Prostate gland (tissue), 2 donors: ENCODE results near the gene PKP3. TPM values are rescaled to one million over a fixed set of nuclear protein-coding genes. Genes with fewer than 3 reads are reported as not detected.

Experiments used
- DNase-seq: peaks from one replicate; pipeline ENCODE4 v3.0.0-alpha.2; 2019; ENCODE audit warnings: low spot score
- H3K27ac ChIP-seq, 2 donors: fragments of 200-600 bp; sonication (generic); 2 replicates each; pipeline ENCODE4 v1.5.1; 2017 to 2019
- H3K27me3 ChIP-seq: fragments of 200-600 bp; sonication (generic); replicated peaks from 2 replicates; pipeline ENCODE4 v1.5.1; 2019; ENCODE audit not compliant: insufficient read depth
- H3K36me3 ChIP-seq, 2 donors: fragments of 200-600 bp; sonication (generic); 1 replicate in 1 of 2; 2 replicates in 1 of 2; pipeline versions ENCODE4 v1.5.1 to v1.8.1; 2017 to 2019
- H3K4me1 ChIP-seq: fragments of 200-600 bp; sonication (generic); replicated peaks from 2 replicates; pipeline ENCODE4 v1.5.1; 2019
- H3K4me3 ChIP-seq, 2 donors: fragments of 200-600 bp; sonication (generic); 2 replicates each; pipeline ENCODE4 v1.5.1; 2017 to 2019
- H3K9me3 ChIP-seq: fragments of 200-600 bp; sonication (generic); 2 replicates; pipeline ENCODE4 v1.5.1; 2017
- CTCF ChIP-seq, 4 experiments: fragments of 200-600 bp in 2 of 4; fragments of 450-650 bp in 2 of 4; sonication (generic) in 2 of 4; IDR thresholded peaks; 1 replicate in 3 of 4; 2 replicates in 1 of 4; pipeline ENCODE4 v1.5.1; 2016 to 2019; ENCODE audit warnings: antibody characterized with exemption in 4 of 4, mild to moderate bottlenecking in 2 of 4, moderate library complexity in 2 of 4
- POLR2A ChIP-seq: fragments of 450-650 bp; IDR thresholded peaks from one replicate; pipeline ENCODE4 v1.6.1; 2016; ENCODE audit warnings: antibody characterized with exemption, mild to moderate bottlenecking
- POLR2AphosphoS5 ChIP-seq: sonication (generic); formaldehyde crosslinking; IDR thresholded peaks from one replicate; pipeline ENCODE4 v1.6.1; 2017; ENCODE audit warnings: antibody characterized with exemption
- WGBS: methylation state at CpG from one replicate; pipeline ENCODE4 v1.1.5; 2018; 5-methylcytosine and 5-hydroxymethylcytosine counted together
- intact Hi-C: fragments of 100-400 bp; cut with DNase I; formaldehyde crosslinking; loops from one replicate; pipeline ENCODE4 v1.14.2; 2022
- total RNA-seq, 2 donors: library from RNA; depleted of rRNA; stranded (reverse); fragments of >200 nt; gene quantifications; one replicate each; pipeline ENCODE4 v1.1.0, GENCODE V29; 2016

PKP3 gene
- total RNA-seq, 2 donors from 2014 or later, result 58.6 to 88.4 TPM

- Histone ChIP-seq H3K36me3 (no peaks in the 10 kb centered on the region), H3K9me3 (no peaks in the 10 kb centered on the region), H3K27ac (no peak overlapping the region), H3K4me3 (no peak overlapping the region), H3K27me3 (no peaks in the 10 kb centered on the region), H3K4me1 (no peaks in the 10 kb centered on the region)
- no peak for DNase-seq
- TF ChIP-seq CTCF (IDR thresholded peaks at IDR 0.05) (no peak), POLR2A (no peak), POLR2AphosphoS5 (no peak)
- intact Hi-C loops, result no loop called here
- WGBS, result 82% methylated on average over 20 of the region's 21 CpGs
These were observed 44.3 kb downstream of the PKP3 start for GRCh38 chr11:438101-438844.

- no peak overlapping the region for H3K27ac ChIP-seq
- no peaks in the 10 kb centered on the region for H3K4me1 ChIP-seq
- 84% methylated on average over 23 of the region's 23 CpGs for WGBS
- TF ChIP-seq POLR2AphosphoS5 (no peak), CTCF (IDR thresholded peaks at IDR 0.05) (no peak), POLR2A (no peak)
- no peaks in the 10 kb centered on the region for H3K9me3 ChIP-seq
- no peak overlapping the region for H3K4me3 ChIP-seq
- no peaks in the 10 kb centered on the region for H3K36me3 ChIP-seq
- H3K27me3 ChIP-seq, result no peaks in the 10 kb centered on the region
- intact Hi-C loops, result no loop called here
- DNase-seq, result no peak
These were observed 45.5 kb downstream of the PKP3 start for GRCh38 chr11:439315-440064.

- intact Hi-C loops, result no loop called here
- no peak overlapping the region for H3K27ac ChIP-seq
- H3K9me3 ChIP-seq, result no peaks in the 10 kb centered on the region
- TF ChIP-seq POLR2AphosphoS5 (no peak), POLR2A (no peak), CTCF (IDR thresholded peaks at IDR 0.05) (no peak)
- no peak overlapping the region for H3K4me3 ChIP-seq
- no peaks in the 10 kb centered on the region for H3K27me3 ChIP-seq
- no peak for DNase-seq
- H3K4me1 ChIP-seq, result no peaks in the 10 kb centered on the region
- 91% methylated on average over 27 of the region's 27 CpGs for WGBS
- no peaks in the 10 kb centered on the region for H3K36me3 ChIP-seq
These were observed 46.3 kb downstream of the PKP3 start for GRCh38 chr11:440065-441042.

- H3K36me3 ChIP-seq, result no peaks in the 10 kb centered on the region
- H3K4me1 ChIP-seq, result no peaks in the 10 kb centered on the region
- intact Hi-C loops, result no loop called here
- H3K9me3 ChIP-seq, result no peaks in the 10 kb centered on the region
- no peak overlapping the region for H3K4me3 ChIP-seq
- no peak for TF ChIP-seq POLR2A
- no peak for TF ChIP-seq CTCF (IDR thresholded peaks at IDR 0.05)
- TF ChIP-seq POLR2AphosphoS5, result no peak
- no peaks in the 10 kb centered on the region for H3K27me3 ChIP-seq
- WGBS, result 66% methylated on average over 12 of the region's 13 CpGs
- H3K27ac ChIP-seq, result no peak overlapping the region
- DNase-seq, result no peak
These were observed 47.0 kb downstream of the PKP3 start for GRCh38 chr11:441043-441417.
